ENCODE measurements around the gene GIMAP6.

GRCh38 chr7:150663802-150664494 is 31.8 kb upstream of the GIMAP6 start:
- TF ChIP-seq CTCF (CRISPR knock-in tag; IDR thresholded peaks at IDR 0.05) (no peak), KDM1A (CRISPR knock-in tag; IDR thresholded peaks at IDR 0.05) (no peak), PATZ1 (CRISPR knock-in tag; IDR thresholded peaks at IDR 0.05) (no peak), TAF1 (CRISPR knock-in tag; IDR thresholded peaks at IDR 0.05) (no peak), NCOR1 (IDR thresholded peaks at IDR 0.05; ENCODE audit: borderline replicate concordance, low read length) (no peak), SMAD3 (CRISPR knock-in tag; IDR thresholded peaks at IDR 0.05) (no peak), PCBP2 (optimal IDR thresholded peaks at IDR 0.05; ENCODE audit: low read depth, low read length, poor library complexity, severe bottlenecking) (no peak), ZNF354B (CRISPR knock-in tag; IDR thresholded peaks at IDR 0.05) (no peak), POLR2A (IDR thresholded peaks at IDR 0.05; ENCODE audit: insufficient read depth in 1 of 2, low read depth in 2 of 2, low read length in 2 of 2) (no peak), ZNF549 (CRISPR knock-in tag; IDR thresholded peaks at IDR 0.05) (no peak), POLR2AphosphoS5 (IDR thresholded peaks at IDR 0.05; ENCODE audit: low read depth, low read length) (no peak), ZNF766 (CRISPR knock-in tag; IDR thresholded peaks at IDR 0.05; ENCODE audit: borderline replicate concordance) (no peak)
